HepG2 (cell line): ENCODE data around the gene SLC4A5. TPM values are rescaled to one million over a fixed set of nuclear protein-coding genes. Genes with fewer than 3 reads are reported as not detected.

Experiments
- AFF4 ChIP-seq: sonication (generic); formaldehyde crosslinking; IDR thresholded peaks from 2 replicates; pipeline ENCODE4 v1.4.0; 2020; ENCODE audit warnings: missing genetic modification reagents
- AGO1 ChIP-seq: fragments of 200-400 bp; formaldehyde crosslinking; IDR thresholded peaks from 2 replicates; pipeline ENCODE4 v1.6.1; 2017; ENCODE audit warnings: mild to moderate bottlenecking, low read depth, low read length, moderate library complexity; ENCODE audit not compliant: poor library complexity, severe bottlenecking
- FLYWCH1 ChIP-seq: sonication (generic); formaldehyde crosslinking; IDR thresholded peaks from 2 replicates; pipeline ENCODE4 v1.8.1; 2023; ENCODE audit warnings: mild to moderate bottlenecking, missing genetic modification reagents
- FOXA3 ChIP-seq: IDR thresholded peaks from 2 replicates; pipeline ENCODE4 v1.6.1; 2016; ENCODE audit warnings: missing genetic modification reagents, missing compliant biosample characterization
- GPN1 ChIP-seq: sonication (generic); formaldehyde crosslinking; IDR thresholded peaks from 2 replicates; pipeline ENCODE4 v1.5.1; 2020; ENCODE audit warnings: missing genetic modification reagents, borderline replicate concordance
- JDP2 ChIP-seq: sonication (generic); formaldehyde crosslinking; IDR thresholded peaks from 2 replicates; pipeline ENCODE4 v1.8.1; 2022; ENCODE audit warnings: missing genetic modification reagents, borderline replicate concordance
- KLF15 ChIP-seq: sonication (generic); formaldehyde crosslinking; IDR thresholded peaks from 2 replicates; pipeline ENCODE4 v1.8.1; 2023; ENCODE audit warnings: borderline replicate concordance, mild to moderate bottlenecking, inconsistent platforms, missing genetic modification reagents, mixed read lengths
- MTA3 ChIP-seq: sonication (generic); formaldehyde crosslinking; IDR thresholded peaks from 2 replicates; pipeline ENCODE4 v1.4.0; 2020; ENCODE audit warnings: missing genetic modification reagents
- MTF1 ChIP-seq: sonication (generic); formaldehyde crosslinking; IDR thresholded peaks from 2 replicates; pipeline ENCODE4 v1.5.0; 2020; ENCODE audit warnings: missing genetic modification reagents
- MXI1 ChIP-seq: IDR thresholded peaks from 3 replicates; pipeline ENCODE4 v1.6.1; 2012; ENCODE audit warnings: low read depth, low read length, inconsistent platforms, borderline replicate concordance
- PATZ1 ChIP-seq: sonication (generic); formaldehyde crosslinking; IDR thresholded peaks from 2 replicates; pipeline ENCODE4 v1.4.0; 2020; ENCODE audit warnings: missing genetic modification reagents
- RBM22 ChIP-seq: fragments of 200-400 bp; formaldehyde crosslinking; optimal IDR thresholded peaks from 2 replicates; pipeline ENCODE3; 2017; ENCODE audit warnings: mild to moderate bottlenecking, low read length, moderate library complexity
- ZBTB20 ChIP-seq: sonication (generic); formaldehyde crosslinking; IDR thresholded peaks from 2 replicates; pipeline ENCODE4 v1.8.1; 2023; ENCODE audit warnings: missing genetic modification reagents, low read depth, mild to moderate bottlenecking, borderline replicate concordance
- ZNF253 ChIP-seq: sonication (generic); formaldehyde crosslinking; IDR thresholded peaks from 2 replicates; pipeline ENCODE4 v1.8.0; 2022; ENCODE audit warnings: mild to moderate bottlenecking, missing genetic modification reagents, borderline replicate concordance
- ZNF354B ChIP-seq: sonication (generic); formaldehyde crosslinking; IDR thresholded peaks from 2 replicates; pipeline ENCODE4 v1.8.0; 2022; ENCODE audit warnings: mild to moderate bottlenecking, missing genetic modification reagents
- polyA plus RNA-seq, 8 experiments: library from polyadenylated mRNA; depleted of rRNA in 3 of 8; stranded (reverse) in 7 of 8; unstranded in 1 of 8; fragments of >200 nt; fragmentation: Illumina TruSeq in 4 of 8; extraction: Trizol in 4 of 8; gene quantifications; 2 replicates each; pipeline versions ENCODE4 v1.2.1 to v1.2.3, GENCODE V29; 2011 to 2016; ENCODE audit warnings: low read depth in 4 of 8, missing spikeins in 1 of 8, mixed read lengths in 1 of 8; ENCODE audit not compliant: insufficient read depth in 1 of 8
- total RNA-seq, 5 experiments: library from RNA; depleted of rRNA; stranded (reverse); fragments of >200 nt; fragmentation: Illumina TruSeq; extraction: Trizol; gene quantifications; 2 replicates each; pipeline ENCODE4 v1.2.3, GENCODE V29; 2016; ENCODE audit warnings: low read depth in 1 of 5
- TF ChIP-seq, protein P1 (sequence below): sonication (generic); formaldehyde crosslinking; IDR thresholded peaks from 2 replicates; pipeline ENCODE4 v1.4.0; 2020; ENCODE audit warnings: missing genetic modification reagents; ENCODE audit errors: not compliant biosample characterization
- TF ChIP-seq, protein P2 (sequence below): sonication (generic); formaldehyde crosslinking; IDR thresholded peaks from 2 replicates; pipeline ENCODE4 v1.8.1; 2023; ENCODE audit warnings: mild to moderate bottlenecking, missing genetic modification reagents
- TF ChIP-seq, protein P3 (sequence below): sonication (generic); formaldehyde crosslinking; IDR thresholded peaks from 2 replicates; pipeline ENCODE4 v1.9.0; 2021; ENCODE audit warnings: missing genetic modification reagents, borderline replicate concordance

SLC4A5 gene
- total and polyA plus RNA-seq, 2 of the 13 experiments (the other 11 are each of a cell fraction or from before 2014, with no cell fraction given), result 0.50 TPM; not detected in 1

GRCh38 chr2:74178211-74179062 lies 164.8 kb downstream of the SLC4A5 start, which contains the start of gene MOB1A (continued):
- TF ChIP-seq PATZ1 (CRISPR knock-in tag) (peak; percentile 91), MTA3 (CRISPR knock-in tag) (no peak), ZNF253 (no peak), ZBTB20 (CRISPR knock-in tag) (peak; percentile 43; the same call in 1 of the 2 replicates), AGO1 (peak; percentile 78), RBM22 (no peak), GPN1 (CRISPR knock-in tag) (no peak), FLYWCH1 (CRISPR knock-in tag) (no peak), JDP2 (CRISPR knock-in tag) (no peak), MXI1 (peak; percentile 81; the same call in 1 of the 3 replicates), FOXA3 (CRISPR knock-in tag) (peak; percentile 37), KLF15 (no peak), ZNF354B (CRISPR knock-in tag) (no peak), MTF1 (CRISPR knock-in tag) (no peak), AFF4 (CRISPR knock-in tag) (0 out of 2 replicates have a peak, but pooled peaks have one; percentile 16)
- TF ChIP-seq, protein P1, sequence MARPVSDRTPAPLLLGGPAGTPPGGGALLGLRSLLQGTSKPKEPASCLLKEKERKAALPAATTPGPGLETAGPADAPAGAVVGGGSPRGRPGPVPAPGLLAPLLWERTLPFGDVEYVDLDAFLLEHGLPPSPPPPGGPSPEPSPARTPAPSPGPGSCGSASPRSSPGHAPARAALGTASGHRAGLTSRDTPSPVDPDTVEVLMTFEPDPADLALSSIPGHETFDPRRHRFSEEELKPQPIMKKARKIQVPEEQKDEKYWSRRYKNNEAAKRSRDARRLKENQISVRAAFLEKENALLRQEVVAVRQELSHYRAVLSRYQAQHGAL (CRISPR knock-in tag), result no peak
- TF ChIP-seq, protein P2, sequence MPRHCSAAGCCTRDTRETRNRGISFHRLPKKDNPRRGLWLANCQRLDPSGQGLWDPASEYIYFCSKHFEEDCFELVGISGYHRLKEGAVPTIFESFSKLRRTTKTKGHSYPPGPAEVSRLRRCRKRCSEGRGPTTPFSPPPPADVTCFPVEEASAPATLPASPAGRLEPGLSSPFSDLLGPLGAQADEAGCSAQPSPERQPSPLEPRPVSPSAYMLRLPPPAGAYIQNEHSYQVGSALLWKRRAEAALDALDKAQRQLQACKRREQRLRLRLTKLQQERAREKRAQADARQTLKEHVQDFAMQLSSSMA (CRISPR knock-in tag), result no peak
- TF ChIP-seq, protein P3, sequence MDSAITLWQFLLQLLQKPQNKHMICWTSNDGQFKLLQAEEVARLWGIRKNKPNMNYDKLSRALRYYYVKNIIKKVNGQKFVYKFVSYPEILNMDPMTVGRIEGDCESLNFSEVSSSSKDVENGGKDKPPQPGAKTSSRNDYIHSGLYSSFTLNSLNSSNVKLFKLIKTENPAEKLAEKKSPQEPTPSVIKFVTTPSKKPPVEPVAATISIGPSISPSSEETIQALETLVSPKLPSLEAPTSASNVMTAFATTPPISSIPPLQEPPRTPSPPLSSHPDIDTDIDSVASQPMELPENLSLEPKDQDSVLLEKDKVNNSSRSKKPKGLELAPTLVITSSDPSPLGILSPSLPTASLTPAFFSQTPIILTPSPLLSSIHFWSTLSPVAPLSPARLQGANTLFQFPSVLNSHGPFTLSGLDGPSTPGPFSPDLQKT, result no peak
